ENCODE data around the gene ERN2. TPM values are rescaled to one million over a fixed set of nuclear protein-coding genes. Genes with fewer than 3 reads are reported as not detected.

The ERN2 gene
- total and polyA plus RNA-seq, 2 of the 4 experiments (the other 2 are of a cell fraction), result 0.39 to 0.54 TPM

GRCh38 chr16:23754594-23755483 is 41.8 kb upstream of the ERN2 start, which contains the start of gene CHP2 (continued):
- no peak for TF ChIP-seq BHLHE40 (IDR thresholded peaks at IDR 0.05; ENCODE audit: low read depth, low read length)

GRCh38 chr16:23753908-23754593 is 41.0 kb upstream of the ERN2 start:
- H3K4me1 ChIP-seq (ENCODE audit: control insufficient read depth, insufficient read depth, low read length), result no peaks in the 10 kb centered on the region; the same call in 1 of the 2 replicates
- H4K91ac ChIP-seq (ENCODE audit: insufficient read depth, low read depth, low read length), result no peak overlapping the region
- no peak overlapping the region for H3K4ac ChIP-seq (ENCODE audit: low read depth, low read length)
- H4K8ac ChIP-seq (ENCODE audit: low read depth in 2 of 2, low read length in 2 of 2), result no peak overlapping the region
- H2BK15ac ChIP-seq (ENCODE audit: low read depth, low read length), result no peak overlapping the region
- DNase-seq, result no peak
- H2AK9ac ChIP-seq (replicated peaks; ENCODE audit: low read depth, low read length, poor library complexity), result no peak overlapping the region
- H4K20me1 ChIP-seq (ENCODE audit: insufficient read depth, low read length), result no peaks in the 10 kb centered on the region
- in situ Hi-C loops (cut with MboI; ENCODE audit: low sequenced_read_pairs) (no loop called here), dilution Hi-C loops (cut with HindIII; ENCODE audit: low sequenced_read_pairs, unreplicated experiment) (no loop called here), intact Hi-C loops (cut with micrococcal nuclease) (no loop called here)
- no peak overlapping the region for H4K5ac ChIP-seq (ENCODE audit: low read depth, low read length)
- ChIA-PET POLR2A (ENCODE audit: unreplicated experiment) (no interaction called here), CTCF (interaction anchor here (0.6 kb wide), 1 partner anchor 141 kb away, joined by 3 read pairs; no protein-coding TSS in a partner anchor)
- TF ChIP-seq ELK1 (IDR thresholded peaks at IDR 0.05; ENCODE audit: borderline replicate concordance, low read depth, low read length) (no peak), CEBPB (IDR thresholded peaks at IDR 0.05; ENCODE audit: low read depth, low read length) (no peak), CTCF (conservative IDR thresholded peaks at IDR 0.05; ENCODE audit: low read depth, low read length) (no peak), RAD21 (IDR thresholded peaks at IDR 0.05; ENCODE audit: low read length) (no peak), CHD1 (IDR thresholded peaks at IDR 0.05; ENCODE audit: low read depth, low read length) (no peak), MAFK (IDR thresholded peaks at IDR 0.05; ENCODE audit: low read depth, low read length) (no peak), MAZ (IDR thresholded peaks at IDR 0.05; ENCODE audit: borderline replicate concordance, low read depth, low read length) (no peak)
- H2AK5ac ChIP-seq (ENCODE audit: low read depth, low read length), result no peak overlapping the region
- no peak overlapping the region for H2BK20ac ChIP-seq (ENCODE audit: low read depth, low read length)
- no peak for ATAC-seq (ENCODE audit: low read depth)
- no peak overlapping the region for H3K56ac ChIP-seq (ENCODE audit: extremely low read depth, insufficient read depth, low read length)
- 60% methylated on average over 2 of the region's 17 CpGs; no CpG with 5 or more reads in 1 of the 2 experiments for WGBS, 2 experiments (ENCODE audit: extremely low coverage in 2 of 2, insufficient read length in 1 of 2)
- no peak overlapping the region for H2BK120ac ChIP-seq (ENCODE audit: low read depth, low read length)
- no peaks in the 10 kb centered on the region; the same call in 1 of the 2 replicates for H3K9me3 ChIP-seq (ENCODE audit: control insufficient read depth, insufficient read depth, low read length)
- H3K23ac ChIP-seq (ENCODE audit: low read depth, low read length), result no peak overlapping the region
- H3K27ac ChIP-seq (ENCODE audit: insufficient read depth, low read length), result no peak overlapping the region
- no peak overlapping the region for H3K14ac ChIP-seq (replicated peaks; ENCODE audit: low read depth, low read length)
- no peak overlapping the region for H3K18ac ChIP-seq (ENCODE audit: low read depth, low read length)
- no peak overlapping the region for H2BK5ac ChIP-seq (ENCODE audit: low read depth, low read length, poor library complexity, severe bottlenecking)
- no peak overlapping the region for H3K4me3 ChIP-seq (ENCODE audit: insufficient read depth, low read depth, low read length)
- H3K9ac ChIP-seq (ENCODE audit: low read depth, low read length), result no peak overlapping the region
- no peak overlapping the region for H2AFZ ChIP-seq (replicated peaks; ENCODE audit: low read length, poor library complexity)
- H3K9me1 ChIP-seq (ENCODE audit: insufficient read depth, low read length), result no peaks in the 10 kb centered on the region
- H3K27me3 ChIP-seq (ENCODE audit: control insufficient read depth, insufficient read depth, low read length), result peaks cover 25% of the 10 kb centered on the region
- H3K4me2 ChIP-seq (ENCODE audit: low read depth, low read length), result no peak overlapping the region
- BruUV-seq (replicated peaks), result no TSS peak
- H3K36me3 ChIP-seq (ENCODE audit: control insufficient read depth, insufficient read depth, low read length), result no peaks in the 10 kb centered on the region
- H3K79me1 ChIP-seq (ENCODE audit: low read depth in 1 of 2, low read length in 2 of 2), result no peaks in the 10 kb centered on the region
